H1 (cell line): ENCODE data around the gene CORO7. TPM values are rescaled to one million over a fixed set of nuclear protein-coding genes. Genes with fewer than 3 reads are reported as not detected.

Experiments
- CTCF ChIA-PET: fragments of 300-600 bp; sonication (Branson Sonifier 250); formaldehyde crosslinking; loops from one replicate; lab custom pipeline; 2021; ENCODE audit not compliant: partially characterized antibody; lab: Charles Lee
- POLR2A ChIA-PET: fragments of 300-600 bp; sonication (Branson Sonifier 250); formaldehyde crosslinking; loops from one replicate; lab custom pipeline; 2021; ENCODE audit warnings: inconsistent platforms; ENCODE audit not compliant: partially characterized antibody; lab: Charles Lee
- DNase-seq, 2 experiments: peaks; one replicate each; pipeline versions ENCODE4 v3.0.0 to v3.0.0-alpha.2; 2010 to 2022; ENCODE audit warnings: low spot score in 2 of 2, low read depth in 1 of 2, mixed read lengths in 1 of 2
- FAIRE-seq: peaks from 2 replicates; lab custom pipeline; 2011; peaks lifted over from hg19 to GRCh38; lab: Jason Lieb, UNC
- H2AFZ ChIP-seq: 2 replicates; pipeline ENCODE4 v1.8.1; 2012; ENCODE audit warnings: low read length, inconsistent platforms
- H2AK5ac ChIP-seq: 2 replicates; pipeline ENCODE4 v1.6.1; 2013; ENCODE audit warnings: low read depth, low read length
- H2BK120ac ChIP-seq: replicated peaks from 2 replicates; pipeline ENCODE3; 2013; ENCODE audit warnings: low read depth, low read length, inconsistent platforms
- H2BK12ac ChIP-seq: 2 replicates; pipeline ENCODE4 v1.6.1; 2013; ENCODE audit warnings: low read depth, low read length
- H2BK15ac ChIP-seq: 2 replicates; pipeline ENCODE4 v1.6.1; 2013; ENCODE audit warnings: low read length
- H2BK20ac ChIP-seq: 2 replicates; pipeline ENCODE4 v1.6.1; 2013; ENCODE audit warnings: low read length
- H2BK5ac ChIP-seq: 2 replicates; pipeline ENCODE4 v1.6.1; 2013; ENCODE audit warnings: low read depth, low read length
- H3K14ac ChIP-seq: 2 replicates; pipeline ENCODE4 v1.6.1; 2013; ENCODE audit warnings: inconsistent platforms; ENCODE audit not compliant: insufficient read length
- H3K18ac ChIP-seq: 2 replicates; pipeline ENCODE4 v1.6.1; 2013; ENCODE audit warnings: low read length; ENCODE audit errors: extremely low read depth
- H3K23ac ChIP-seq: 2 replicates; pipeline ENCODE4 v1.6.1; 2013; ENCODE audit warnings: inconsistent platforms; ENCODE audit not compliant: insufficient read length
- H3K23me2 ChIP-seq: 2 replicates; pipeline ENCODE4 v1.6.1; 2013; ENCODE audit warnings: low read depth, low read length
- H3K27ac ChIP-seq: 2 replicates; pipeline ENCODE4 v1.6.1; 2011; ENCODE audit warnings: low read depth, low read length, inconsistent platforms
- H3K27me3 ChIP-seq, 4 experiments: replicated peaks in 1 of 4; 1 replicate in 1 of 4; 2 replicates in 3 of 4; pipeline versions ENCODE4 v1.6.1 to v1.8.1; 2011 to 2013; ENCODE audit warnings: low read length in 3 of 4, mild to moderate bottlenecking in 3 of 4, inconsistent platforms in 2 of 4, mixed read lengths in 2 of 4, moderate library complexity in 1 of 4; ENCODE audit not compliant: control insufficient read depth in 3 of 4, insufficient read depth in 3 of 4; ENCODE audit errors: extremely low read depth in 1 of 4
- H3K36me3 ChIP-seq, 4 experiments: 2 replicates each; pipeline versions ENCODE4 v1.6.1 to v1.8.1; 2011 to 2013; ENCODE audit warnings: mild to moderate bottlenecking in 4 of 4, low read length in 3 of 4, moderate library complexity in 2 of 4, control low read depth in 1 of 4, inconsistent platforms in 1 of 4; ENCODE audit not compliant: insufficient read depth in 4 of 4, control insufficient read depth in 2 of 4
- H3K4ac ChIP-seq: replicated peaks from 2 replicates; pipeline ENCODE3; 2013; ENCODE audit warnings: low read length, low read depth, mixed read lengths, inconsistent platforms; ENCODE audit not compliant: insufficient read length
- H3K4me1 ChIP-seq, 4 experiments: replicated peaks in 1 of 4; 1 replicate in 1 of 4; 2 replicates in 3 of 4; pipeline versions ENCODE4 v1.6.1 to v1.8.1; 2011 to 2013; ENCODE audit warnings: low read length in 3 of 4, inconsistent platforms in 2 of 4, mixed read lengths in 1 of 4; ENCODE audit not compliant: insufficient read depth in 4 of 4, control insufficient read depth in 3 of 4
- H3K4me2 ChIP-seq, 2 experiments: 2 replicates each; pipeline versions ENCODE4 v1.6.1 to v1.8.1; 2011 to 2013; ENCODE audit warnings: low read depth in 2 of 2, low read length in 2 of 2, control low read depth in 1 of 2, inconsistent platforms in 1 of 2, mild to moderate bottlenecking in 1 of 2; ENCODE audit not compliant: insufficient read depth in 1 of 2
- H3K4me3 ChIP-seq, 4 experiments: fragments of 200-600, 300-600 bp in 1 of 4; sonication (generic), shearing (Covaris generic), sonication (Bioruptor Twin) in 1 of 4; 2 replicates each; pipeline versions ENCODE4 v1.5.1 to v1.8.1; 2011 to 2016; ENCODE audit warnings: low read length in 4 of 4, low read depth in 3 of 4, control low read depth in 2 of 4, inconsistent platforms in 2 of 4, mild to moderate bottlenecking in 2 of 4, mixed read lengths in 1 of 4, moderate library complexity in 1 of 4; ENCODE audit not compliant: insufficient read depth in 2 of 4; ENCODE audit errors: extremely low read depth in 1 of 4
- H3K56ac ChIP-seq: replicated peaks from 2 replicates; pipeline ENCODE3; 2013; ENCODE audit warnings: low read depth, mild to moderate bottlenecking, mixed read lengths, low read length, inconsistent platforms; ENCODE audit not compliant: insufficient read length
- H3K79me1 ChIP-seq: 2 replicates; pipeline ENCODE4 v1.6.1; 2013; ENCODE audit warnings: low read depth, low read length, control low read depth
- H3K79me2 ChIP-seq, 2 experiments: 2 replicates each; pipeline versions ENCODE4 v1.6.1 to v1.8.1; 2012 to 2013; ENCODE audit warnings: low read length in 2 of 2, mild to moderate bottlenecking in 2 of 2, inconsistent platforms in 1 of 2; ENCODE audit not compliant: insufficient read depth in 2 of 2, control insufficient read depth in 1 of 2
- H3K9ac ChIP-seq, 4 experiments: replicated peaks in 1 of 4; 1 replicate in 1 of 4; 2 replicates in 3 of 4; pipeline versions ENCODE4 v1.6.1 to v1.8.1; 2011 to 2013; ENCODE audit warnings: low read depth in 3 of 4, low read length in 3 of 4, control low read depth in 2 of 4, mild to moderate bottlenecking in 2 of 4, moderate library complexity in 2 of 4, inconsistent platforms in 1 of 4; ENCODE audit errors: extremely low read depth in 1 of 4
- H3K9me3 ChIP-seq, 2 experiments: 2 replicates each; pipeline versions ENCODE4 v1.6.1 to v1.8.1; 2012 to 2013; ENCODE audit warnings: mild to moderate bottlenecking in 2 of 2, moderate library complexity in 2 of 2, control low read depth in 1 of 2, inconsistent platforms in 1 of 2, low read depth in 1 of 2, low read length in 1 of 2, mixed read lengths in 1 of 2; ENCODE audit not compliant: insufficient read depth in 2 of 2
- H4K20me1 ChIP-seq, 2 experiments: replicated peaks in 1 of 2; 2 replicates each; pipeline versions ENCODE3 to v1.8.1; 2011 to 2013; ENCODE audit warnings: inconsistent platforms in 2 of 2, low read length in 2 of 2, mild to moderate bottlenecking in 1 of 2; ENCODE audit not compliant: insufficient read depth in 2 of 2, control insufficient read depth in 1 of 2
- H4K5ac ChIP-seq: 2 replicates; pipeline ENCODE4 v1.6.1; 2013; ENCODE audit warnings: low read length, low read depth, mixed read lengths, inconsistent platforms; ENCODE audit not compliant: insufficient read length
- H4K8ac ChIP-seq: 2 replicates; pipeline ENCODE4 v1.8.0; 2013; ENCODE audit warnings: mild to moderate bottlenecking, moderate library complexity, low read length, inconsistent platforms; ENCODE audit not compliant: insufficient read depth; ENCODE audit errors: extremely low read depth
- H4K91ac ChIP-seq: replicated peaks from 2 replicates; pipeline ENCODE3; 2013; ENCODE audit warnings: low read length, mixed read lengths, inconsistent platforms; ENCODE audit not compliant: insufficient read length
- ASH2L ChIP-seq: fragments of 200-600, 300-600 bp; sonication (generic); IDR thresholded peaks from one replicate; pipeline ENCODE4 v1.7.1; 2017; ENCODE audit warnings: low read length
- BRCA1 ChIP-seq: IDR thresholded peaks from 2 replicates; pipeline ENCODE4 v1.6.1; 2012; ENCODE audit warnings: low read depth, low read length, improper control_type of control experiment
- CTBP2 ChIP-seq: IDR thresholded peaks from 2 replicates; pipeline ENCODE4 v1.7.0; 2011; ENCODE audit warnings: borderline replicate concordance, mild to moderate bottlenecking, moderate library complexity, mixed read lengths, low read length; ENCODE audit not compliant: insufficient read depth, insufficient read length
- GABPA ChIP-seq: IDR thresholded peaks from 2 replicates; pipeline ENCODE4 v1.6.1; 2011; ENCODE audit warnings: mild to moderate bottlenecking, low read length, moderate library complexity, borderline replicate concordance; ENCODE audit not compliant: insufficient read depth
- GTF2F1 ChIP-seq: IDR thresholded peaks from 2 replicates; pipeline ENCODE4 v1.6.1; 2012; ENCODE audit warnings: low read depth, low read length, improper control_type of control experiment, borderline replicate concordance
- NRF1 ChIP-seq: IDR thresholded peaks from 2 replicates; pipeline ENCODE4 v1.6.1; 2011; ENCODE audit warnings: mild to moderate bottlenecking, low read depth, low read length, improper control_type of control experiment
- RXRA ChIP-seq: IDR thresholded peaks from 2 replicates; pipeline ENCODE4 v1.6.1; 2011; ENCODE audit warnings: low read depth, mild to moderate bottlenecking, low read length, moderate library complexity; ENCODE audit not compliant: insufficient read depth
- SIX5 ChIP-seq: IDR thresholded peaks from 2 replicates; pipeline ENCODE4 v1.6.1; 2011; ENCODE audit warnings: mild to moderate bottlenecking, low read depth, low read length
- SRF ChIP-seq: IDR thresholded peaks from 2 replicates; pipeline ENCODE4 v1.6.1; 2011; ENCODE audit warnings: mild to moderate bottlenecking, low read depth, low read length, moderate library complexity
- TAF1 ChIP-seq: IDR thresholded peaks from 2 replicates; pipeline ENCODE4 v1.6.1; 2011; ENCODE audit warnings: mild to moderate bottlenecking, low read depth, low read length
- WGBS, 2 experiments: shearing (Covaris generic) in 1 of 2; methylation state at CpG; one replicate each; pipeline versions ENCODE4 v1.1.6 to v1.1.7; 2013 to 2015; ENCODE audit warnings: low lambda C conversion rate in 2 of 2, mixed read lengths in 2 of 2, inconsistent platforms in 1 of 2, low coverage in 1 of 2, missing lambda C conversion rate in 1 of 2; ENCODE audit not compliant: insufficient replicate concordance in 2 of 2, insufficient coverage in 1 of 2, insufficient read length in 1 of 2; ENCODE audit errors: extremely low coverage in 1 of 2, missing lambda C conversion rate in 1 of 2; 5-methylcytosine and 5-hydroxymethylcytosine counted together
- polyA plus RNA-seq, 7 experiments: library from polyadenylated mRNA; depleted of rRNA in 3 of 7; stranded (reverse) in 5 of 7; unstranded in 2 of 7; fragments of >200 nt in 5 of 7; fragments of 200-250 nt in 2 of 7; gene quantifications; 1 replicate in 5 of 7; 2 replicates in 1 of 7; 4 replicates in 1 of 7; pipeline versions ENCODE4 v1.2.1 to v1.2.3, GENCODE V29; 2011 to 2013; ENCODE audit warnings: missing spikeins in 2 of 7, mixed read lengths in 2 of 7
- total RNA-seq: library from RNA; stranded (reverse); fragmentation: NEBNext Ultra II Directional; extraction: Animal tissue kit (Norgen Biotek cat#: 25700); gene quantifications from 2 replicates; pipeline ENCODE4 v1.2.1, GENCODE V29; 2021
- TF ChIP-seq, protein P1 (sequence below): IDR thresholded peaks from 2 replicates; pipeline ENCODE4 v1.6.1; 2012; ENCODE audit warnings: inconsistent platforms

CORO7 gene
- total and polyA plus RNA-seq, 2 of the 8 experiments (the other 6 are each of a cell fraction or from before 2014, with no cell fraction given) = 25.2 to 29.8 TPM

GRCh38 chr16:4339455-4339854 is 76.9 kb downstream of the CORO7 start:
- WGBS, 2 experiments = 95% methylated on average over 9 of the region's 10 CpGs; no CpG with 5 or more reads in 1 of the 2 experiments
- POLR2A ChIA-PET = interaction anchor here (0.6 to 16.2 kb wide), 12 partner anchors 10 to 535 kb away, joined by 3 to 154 read pairs (median 4); partner anchors contain the start of gene PAM16
- Histone ChIP-seq H2BK120ac (no peak overlapping the region), H3K79me1 (peaks cover 3% of the 10 kb centered on the region), H3K4ac (no peak overlapping the region), H2AK5ac (no peak overlapping the region), H2BK12ac (no peak overlapping the region), H4K91ac (no peak overlapping the region), H2BK20ac (no peak overlapping the region), H3K9ac (no peak overlapping the region), H3K27me3 (no peaks in the 10 kb centered on the region), H3K4me3 (no peak overlapping the region), H3K27ac (no peak overlapping the region), H3K36me3 (peaks cover 0 to 15% (median 9%) of the 10 kb centered on the region in 4 experiments; a peak in 4 of 8 replicates), H2BK15ac (no peak overlapping the region), H2BK5ac (no peak overlapping the region), H3K9me3 (no peaks in the 10 kb centered on the region), H3K79me2 (peaks cover 0 to 16% of the 10 kb centered on the region in 2 experiments; a peak in 3 of 4 replicates), H3K56ac (no peak overlapping the region), H3K23ac (no peak overlapping the region), H3K23me2 (no peaks in the 10 kb centered on the region), H3K4me2 (no peak overlapping the region), H3K18ac (no peak overlapping the region), H4K8ac (no peak overlapping the region), H4K20me1 (peaks cover 22 to 26% of the 10 kb centered on the region in 2 experiments), H3K14ac (no peak overlapping the region), H2AFZ (no peak overlapping the region), H4K5ac (no peak overlapping the region), H3K4me1 (no peaks in the 10 kb centered on the region; a peak in 2 of 7 replicates)
- TF ChIP-seq, protein P1, sequence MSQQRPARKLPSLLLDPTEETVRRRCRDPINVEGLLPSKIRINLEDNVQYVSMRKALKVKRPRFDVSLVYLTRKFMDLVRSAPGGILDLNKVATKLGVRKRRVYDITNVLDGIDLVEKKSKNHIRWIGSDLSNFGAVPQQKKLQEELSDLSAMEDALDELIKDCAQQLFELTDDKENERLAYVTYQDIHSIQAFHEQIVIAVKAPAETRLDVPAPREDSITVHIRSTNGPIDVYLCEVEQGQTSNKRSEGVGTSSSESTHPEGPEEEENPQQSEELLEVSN = no peak
- TF ChIP-seq GTF2F1 = no peak
- no peak for TF ChIP-seq RXRA
- TF ChIP-seq BRCA1 = no peak
- no peak for TF ChIP-seq NRF1
- TF ChIP-seq SRF = no peak
- TF ChIP-seq ASH2L = no peak
- no peak for TF ChIP-seq TAF1
- no peak for TF ChIP-seq SIX5
- TF ChIP-seq GABPA = no peak
- TF ChIP-seq CTBP2 = no peak
- DNase-seq (no peak), FAIRE-seq (no peak)
- CTCF ChIA-PET = interaction anchor here (0.6 to 17.1 kb wide), 21 partner anchors 10 to 793 kb away, joined by 3 to 211 read pairs (median 4); partner anchors contain the start of gene PAM16
